Fibroblast of lung (primary cell): ENCODE data around the gene CAPN12.

Experiments
- EZH2 ChIP-seq: IDR thresholded peaks from 2 replicates; pipeline ENCODE4 v1.5.1; 2012; ENCODE audit warnings: low read length, control low read depth, mild to moderate bottlenecking; ENCODE audit errors: missing control alignments
- TF ChIP-seq, protein P1 (sequence below), 2 donors: IDR thresholded peaks in 1 of 2; conservative IDR thresholded peaks in 1 of 2; 1 replicate in 1 of 2; 2 replicates in 1 of 2; pipeline ENCODE4 v1.5.1; 2011 to 2012; ENCODE audit warnings: low read length in 2 of 2, control low read depth in 1 of 2, inconsistent platforms in 1 of 2, low read depth in 1 of 2, mild to moderate bottlenecking in 1 of 2

DNA sequence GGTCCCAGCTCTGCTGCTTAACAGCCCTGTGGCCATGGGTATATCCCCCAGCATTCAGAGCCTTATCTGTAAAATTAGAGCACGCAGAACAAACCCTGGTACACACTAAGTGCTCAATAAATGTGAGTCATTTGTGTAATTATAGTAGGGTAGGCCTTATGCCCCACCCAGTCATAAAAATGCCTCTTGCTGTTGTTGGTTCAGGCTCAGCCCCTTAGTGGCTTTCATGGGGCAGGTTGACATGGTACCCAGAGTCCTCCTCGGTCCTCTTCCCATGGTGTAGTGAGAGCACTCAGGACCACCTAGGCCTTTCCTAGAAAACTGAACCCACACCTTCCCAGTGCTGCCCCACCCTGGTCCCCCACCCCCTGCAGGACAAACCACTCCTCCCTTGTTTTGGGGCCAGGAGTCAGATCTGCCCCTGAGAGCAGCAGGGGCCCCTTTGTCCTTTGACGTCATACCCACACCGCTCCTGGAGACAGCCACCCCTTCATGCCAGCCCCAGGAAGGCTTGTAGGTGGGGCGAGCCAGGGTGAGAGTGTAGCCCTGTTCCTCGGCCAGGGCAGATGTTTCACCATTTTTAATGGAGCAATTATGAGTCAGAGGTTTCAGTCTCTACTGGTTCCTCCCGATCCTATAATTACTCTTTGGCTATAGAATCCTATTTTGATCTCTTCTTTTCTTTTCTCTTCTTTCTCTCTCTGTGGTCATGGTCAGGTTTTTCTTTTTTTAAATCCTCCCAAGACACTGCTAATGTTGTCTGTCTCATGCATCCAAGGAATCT is 60.0 kb downstream of the CAPN12 start:
- TF ChIP-seq EZH2 = no peak
- TF ChIP-seq, protein P1, sequence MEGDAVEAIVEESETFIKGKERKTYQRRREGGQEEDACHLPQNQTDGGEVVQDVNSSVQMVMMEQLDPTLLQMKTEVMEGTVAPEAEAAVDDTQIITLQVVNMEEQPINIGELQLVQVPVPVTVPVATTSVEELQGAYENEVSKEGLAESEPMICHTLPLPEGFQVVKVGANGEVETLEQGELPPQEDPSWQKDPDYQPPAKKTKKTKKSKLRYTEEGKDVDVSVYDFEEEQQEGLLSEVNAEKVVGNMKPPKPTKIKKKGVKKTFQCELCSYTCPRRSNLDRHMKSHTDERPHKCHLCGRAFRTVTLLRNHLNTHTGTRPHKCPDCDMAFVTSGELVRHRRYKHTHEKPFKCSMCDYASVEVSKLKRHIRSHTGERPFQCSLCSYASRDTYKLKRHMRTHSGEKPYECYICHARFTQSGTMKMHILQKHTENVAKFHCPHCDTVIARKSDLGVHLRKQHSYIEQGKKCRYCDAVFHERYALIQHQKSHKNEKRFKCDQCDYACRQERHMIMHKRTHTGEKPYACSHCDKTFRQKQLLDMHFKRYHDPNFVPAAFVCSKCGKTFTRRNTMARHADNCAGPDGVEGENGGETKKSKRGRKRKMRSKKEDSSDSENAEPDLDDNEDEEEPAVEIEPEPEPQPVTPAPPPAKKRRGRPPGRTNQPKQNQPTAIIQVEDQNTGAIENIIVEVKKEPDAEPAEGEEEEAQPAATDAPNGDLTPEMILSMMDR (conservative IDR thresholded peaks at IDR 0.05 in 1 of 2, IDR thresholded peaks at IDR 0.05 in 1 of 2; ENCODE audit: low read depth in 1 of 2, low read length in 2 of 2) = no peak
